Measurements from ENCODE around the gene NELFB.

Gene NELFB

DNA sequence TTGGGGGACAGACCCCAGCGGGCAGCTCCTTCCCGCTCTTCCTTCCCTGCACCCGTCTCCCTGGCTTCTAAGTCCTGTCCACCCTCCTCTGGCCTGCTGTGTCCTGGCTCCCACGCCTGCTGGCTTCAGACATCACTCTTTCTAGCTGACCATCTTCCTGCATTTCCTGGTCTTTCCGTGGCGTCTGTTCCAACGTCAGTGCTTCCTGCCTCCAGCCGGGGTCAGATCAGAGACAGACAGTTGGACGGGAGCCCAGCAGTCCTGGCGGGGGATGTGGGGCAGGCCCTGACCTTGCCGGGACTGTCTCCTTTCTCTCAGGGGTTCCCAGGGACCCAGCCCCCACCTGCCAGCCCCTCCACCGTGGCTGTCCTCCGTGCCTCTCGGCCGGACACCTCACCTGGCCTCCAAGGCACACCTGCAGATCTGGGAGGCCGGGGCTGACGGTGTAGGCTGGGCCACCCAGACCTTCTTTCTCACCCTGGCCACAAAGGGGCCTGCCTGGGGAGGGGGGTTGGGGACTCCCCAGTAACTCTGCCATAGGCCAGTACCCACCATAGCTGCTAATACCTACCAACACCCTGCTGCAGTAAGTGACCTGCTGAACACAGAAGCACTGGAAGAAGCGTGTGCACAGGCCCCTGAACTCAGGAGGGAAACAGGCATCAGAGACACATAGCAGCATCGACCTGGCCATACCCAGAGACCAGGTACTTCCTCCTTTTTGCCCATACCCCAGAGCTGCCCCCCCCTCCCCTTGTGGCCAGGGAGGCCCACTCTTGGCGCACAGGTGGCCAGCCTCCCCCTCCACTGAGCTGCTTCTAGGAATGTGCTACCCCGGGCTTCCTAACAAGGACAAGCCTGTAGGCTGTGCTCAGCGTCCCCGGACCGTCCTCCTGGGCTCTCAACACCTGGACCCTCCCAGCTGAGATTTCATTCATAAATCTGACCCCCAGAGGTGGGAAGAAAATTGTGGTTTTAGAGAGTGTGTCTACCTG, 41.8 kb downstream of the NELFB start:
- ATAC-seq: peak; percentile 8; the same call in 2 of the 3 replicates
- TF ChIP-seq TOX (CRISPR knock-in tag; IDR thresholded peaks at IDR 0.05; ENCODE audit: borderline replicate concordance) (no peak), ZNF8 (CRISPR knock-in tag; IDR thresholded peaks at IDR 0.05) (no peak), ZC3H10 (CRISPR knock-in tag; IDR thresholded peaks at IDR 0.05) (no peak), RARB (CRISPR knock-in tag; IDR thresholded peaks at IDR 0.05) (no peak), OSR1 (CRISPR knock-in tag; IDR thresholded peaks at IDR 0.05) (no peak), ISL1 (CRISPR knock-in tag; IDR thresholded peaks at IDR 0.05) (no peak), ZNF565 (CRISPR knock-in tag; conservative IDR thresholded peaks at IDR 0.05; ENCODE audit: low read depth) (no peak), CSDC2 (CRISPR knock-in tag; IDR thresholded peaks at IDR 0.05) (no peak), BACH2 (CRISPR knock-in tag; IDR thresholded peaks at IDR 0.05; ENCODE audit: borderline replicate concordance) (no peak), ZFP3 (CRISPR knock-in tag; IDR thresholded peaks at IDR 0.05) (no peak), ESRRG (CRISPR knock-in tag; IDR thresholded peaks at IDR 0.05) (no peak), ARNTL (CRISPR knock-in tag; IDR thresholded peaks at IDR 0.05; ENCODE audit: borderline replicate concordance, low read depth) (no peak), GLIS3 (CRISPR knock-in tag; IDR thresholded peaks at IDR 0.05) (no peak)
- TF ChIP-seq, protein P1, sequence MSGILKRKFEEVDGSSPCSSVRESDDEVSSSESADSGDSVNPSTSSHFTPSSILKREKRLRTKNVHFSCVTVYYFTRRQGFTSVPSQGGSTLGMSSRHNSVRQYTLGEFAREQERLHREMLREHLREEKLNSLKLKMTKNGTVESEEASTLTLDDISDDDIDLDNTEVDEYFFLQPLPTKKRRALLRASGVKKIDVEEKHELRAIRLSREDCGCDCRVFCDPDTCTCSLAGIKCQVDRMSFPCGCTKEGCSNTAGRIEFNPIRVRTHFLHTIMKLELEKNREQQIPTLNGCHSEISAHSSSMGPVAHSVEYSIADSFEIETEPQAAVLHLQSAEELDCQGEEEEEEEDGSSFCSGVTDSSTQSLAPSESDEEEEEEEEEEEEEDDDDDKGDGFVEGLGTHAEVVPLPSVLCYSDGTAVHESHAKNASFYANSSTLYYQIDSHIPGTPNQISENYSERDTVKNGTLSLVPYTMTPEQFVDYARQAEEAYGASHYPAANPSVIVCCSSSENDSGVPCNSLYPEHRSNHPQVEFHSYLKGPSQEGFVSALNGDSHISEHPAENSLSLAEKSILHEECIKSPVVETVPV (CRISPR knock-in tag; IDR thresholded peaks at IDR 0.05): no peak
- TF ChIP-seq, protein P2, sequence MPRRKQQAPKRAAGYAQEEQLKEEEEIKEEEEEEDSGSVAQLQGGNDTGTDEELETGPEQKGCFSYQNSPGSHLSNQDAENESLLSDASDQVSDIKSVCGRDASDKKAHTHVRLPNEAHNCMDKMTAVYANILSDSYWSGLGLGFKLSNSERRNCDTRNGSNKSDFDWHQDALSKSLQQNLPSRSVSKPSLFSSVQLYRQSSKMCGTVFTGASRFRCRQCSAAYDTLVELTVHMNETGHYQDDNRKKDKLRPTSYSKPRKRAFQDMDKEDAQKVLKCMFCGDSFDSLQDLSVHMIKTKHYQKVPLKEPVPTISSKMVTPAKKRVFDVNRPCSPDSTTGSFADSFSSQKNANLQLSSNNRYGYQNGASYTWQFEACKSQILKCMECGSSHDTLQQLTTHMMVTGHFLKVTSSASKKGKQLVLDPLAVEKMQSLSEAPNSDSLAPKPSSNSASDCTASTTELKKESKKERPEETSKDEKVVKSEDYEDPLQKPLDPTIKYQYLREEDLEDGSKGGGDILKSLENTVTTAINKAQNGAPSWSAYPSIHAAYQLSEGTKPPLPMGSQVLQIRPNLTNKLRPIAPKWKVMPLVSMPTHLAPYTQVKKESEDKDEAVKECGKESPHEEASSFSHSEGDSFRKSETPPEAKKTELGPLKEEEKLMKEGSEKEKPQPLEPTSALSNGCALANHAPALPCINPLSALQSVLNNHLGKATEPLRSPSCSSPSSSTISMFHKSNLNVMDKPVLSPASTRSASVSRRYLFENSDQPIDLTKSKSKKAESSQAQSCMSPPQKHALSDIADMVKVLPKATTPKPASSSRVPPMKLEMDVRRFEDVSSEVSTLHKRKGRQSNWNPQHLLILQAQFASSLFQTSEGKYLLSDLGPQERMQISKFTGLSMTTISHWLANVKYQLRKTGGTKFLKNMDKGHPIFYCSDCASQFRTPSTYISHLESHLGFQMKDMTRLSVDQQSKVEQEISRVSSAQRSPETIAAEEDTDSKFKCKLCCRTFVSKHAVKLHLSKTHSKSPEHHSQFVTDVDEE (CRISPR knock-in tag; IDR thresholded peaks at IDR 0.05): no peak
- TF ChIP-seq, protein P3, sequence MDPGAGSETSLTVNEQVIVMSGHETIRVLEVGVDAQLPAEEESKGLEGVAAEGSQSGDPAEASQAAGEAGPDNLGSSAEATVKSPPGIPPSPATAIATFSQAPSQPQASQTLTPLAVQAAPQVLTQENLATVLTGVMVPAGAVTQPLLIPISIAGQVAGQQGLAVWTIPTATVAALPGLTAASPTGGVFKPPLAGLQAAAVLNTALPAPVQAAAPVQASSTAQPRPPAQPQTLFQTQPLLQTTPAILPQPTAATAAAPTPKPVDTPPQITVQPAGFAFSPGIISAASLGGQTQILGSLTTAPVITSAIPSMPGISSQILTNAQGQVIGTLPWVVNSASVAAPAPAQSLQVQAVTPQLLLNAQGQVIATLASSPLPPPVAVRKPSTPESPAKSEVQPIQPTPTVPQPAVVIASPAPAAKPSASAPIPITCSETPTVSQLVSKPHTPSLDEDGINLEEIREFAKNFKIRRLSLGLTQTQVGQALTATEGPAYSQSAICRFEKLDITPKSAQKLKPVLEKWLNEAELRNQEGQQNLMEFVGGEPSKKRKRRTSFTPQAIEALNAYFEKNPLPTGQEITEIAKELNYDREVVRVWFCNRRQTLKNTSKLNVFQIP (CRISPR knock-in tag; IDR thresholded peaks at IDR 0.05; ENCODE audit: borderline replicate concordance, low read depth): no peak

DNA sequence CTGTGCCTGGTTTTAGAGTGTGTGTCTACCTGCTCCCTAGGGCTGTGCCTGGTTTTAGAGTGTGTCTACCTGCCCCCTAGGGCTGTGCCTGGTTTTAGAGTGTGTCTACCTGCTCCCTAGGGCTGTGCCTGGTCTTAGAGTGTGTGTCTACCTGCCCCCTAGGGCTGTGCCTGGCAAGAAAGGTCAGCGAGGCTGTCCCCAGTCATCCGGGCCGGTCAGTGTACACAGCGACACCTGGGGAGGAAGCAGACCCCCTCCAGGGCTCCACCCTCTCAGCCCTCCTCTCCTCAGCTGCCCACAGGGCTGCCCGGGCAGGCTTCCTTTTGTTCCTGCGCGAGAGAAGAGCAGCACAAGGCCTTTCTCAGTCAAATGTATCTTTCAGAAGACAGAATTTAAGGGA, 42.8 kb downstream of the NELFB start:
- ATAC-seq: no peak
- TF ChIP-seq TOX (CRISPR knock-in tag; IDR thresholded peaks at IDR 0.05; ENCODE audit: borderline replicate concordance) (no peak), ZC3H10 (CRISPR knock-in tag; IDR thresholded peaks at IDR 0.05) (no peak), GLIS3 (CRISPR knock-in tag; IDR thresholded peaks at IDR 0.05) (no peak), RARB (CRISPR knock-in tag; IDR thresholded peaks at IDR 0.05) (no peak), ZFP3 (CRISPR knock-in tag; IDR thresholded peaks at IDR 0.05) (no peak), BACH2 (CRISPR knock-in tag; IDR thresholded peaks at IDR 0.05; ENCODE audit: borderline replicate concordance) (no peak), ZNF8 (CRISPR knock-in tag; IDR thresholded peaks at IDR 0.05) (no peak), CSDC2 (CRISPR knock-in tag; IDR thresholded peaks at IDR 0.05) (no peak), ARNTL (CRISPR knock-in tag; IDR thresholded peaks at IDR 0.05; ENCODE audit: borderline replicate concordance, low read depth) (no peak), ZNF70 (CRISPR knock-in tag; IDR thresholded peaks at IDR 0.05) (no peak), OSR1 (CRISPR knock-in tag; IDR thresholded peaks at IDR 0.05) (no peak), PPARA (CRISPR knock-in tag; IDR thresholded peaks at IDR 0.05; ENCODE audit: borderline replicate concordance) (no peak), ZFP30 (CRISPR knock-in tag; IDR thresholded peaks at IDR 0.05) (no peak)
- TF ChIP-seq, protein P4, sequence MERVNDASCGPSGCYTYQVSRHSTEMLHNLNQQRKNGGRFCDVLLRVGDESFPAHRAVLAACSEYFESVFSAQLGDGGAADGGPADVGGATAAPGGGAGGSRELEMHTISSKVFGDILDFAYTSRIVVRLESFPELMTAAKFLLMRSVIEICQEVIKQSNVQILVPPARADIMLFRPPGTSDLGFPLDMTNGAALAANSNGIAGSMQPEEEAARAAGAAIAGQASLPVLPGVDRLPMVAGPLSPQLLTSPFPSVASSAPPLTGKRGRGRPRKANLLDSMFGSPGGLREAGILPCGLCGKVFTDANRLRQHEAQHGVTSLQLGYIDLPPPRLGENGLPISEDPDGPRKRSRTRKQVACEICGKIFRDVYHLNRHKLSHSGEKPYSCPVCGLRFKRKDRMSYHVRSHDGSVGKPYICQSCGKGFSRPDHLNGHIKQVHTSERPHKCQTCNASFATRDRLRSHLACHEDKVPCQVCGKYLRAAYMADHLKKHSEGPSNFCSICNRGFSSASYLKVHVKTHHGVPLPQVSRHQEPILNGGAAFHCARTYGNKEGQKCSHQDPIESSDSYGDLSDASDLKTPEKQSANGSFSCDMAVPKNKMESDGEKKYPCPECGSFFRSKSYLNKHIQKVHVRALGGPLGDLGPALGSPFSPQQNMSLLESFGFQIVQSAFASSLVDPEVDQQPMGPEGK (CRISPR knock-in tag; IDR thresholded peaks at IDR 0.05; ENCODE audit: borderline replicate concordance): no peak
- TF ChIP-seq, protein P2 (CRISPR knock-in tag; IDR thresholded peaks at IDR 0.05): no peak
- TF ChIP-seq, protein P3 (CRISPR knock-in tag; IDR thresholded peaks at IDR 0.05; ENCODE audit: borderline replicate concordance, low read depth): no peak
- TF ChIP-seq, protein P1 (CRISPR knock-in tag; IDR thresholded peaks at IDR 0.05): no peak
- TF ChIP-seq, protein P5, sequence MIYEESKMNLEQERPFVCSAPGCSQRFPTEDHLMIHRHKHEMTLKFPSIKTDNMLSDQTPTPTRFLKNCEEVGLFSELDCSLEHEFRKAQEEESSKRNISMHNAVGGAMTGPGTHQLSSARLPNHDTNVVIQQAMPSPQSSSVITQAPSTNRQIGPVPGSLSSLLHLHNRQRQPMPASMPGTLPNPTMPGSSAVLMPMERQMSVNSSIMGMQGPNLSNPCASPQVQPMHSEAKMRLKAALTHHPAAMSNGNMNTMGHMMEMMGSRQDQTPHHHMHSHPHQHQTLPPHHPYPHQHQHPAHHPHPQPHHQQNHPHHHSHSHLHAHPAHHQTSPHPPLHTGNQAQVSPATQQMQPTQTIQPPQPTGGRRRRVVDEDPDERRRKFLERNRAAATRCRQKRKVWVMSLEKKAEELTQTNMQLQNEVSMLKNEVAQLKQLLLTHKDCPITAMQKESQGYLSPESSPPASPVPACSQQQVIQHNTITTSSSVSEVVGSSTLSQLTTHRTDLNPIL (CRISPR knock-in tag; IDR thresholded peaks at IDR 0.05; ENCODE audit: low read depth): no peak
